Measurements from ENCODE around the gene AKR1C2. TPM values are rescaled to one million over a fixed set of nuclear protein-coding genes. Genes with fewer than 3 reads are reported as not detected.
"Not testable (repeated sequence)": the region's sequence is repeated elsewhere in the genome, so short reads cannot be mapped to it uniquely, and the experiment has no call there.

The AKR1C2 gene
- polyA plus RNA-seq, 2 donors: 37.5 to 142 TPM

GRCh38 chr10:4940073-4940428 is 63.6 kb downstream of the AKR1C2 start:
- H3K4me3 ChIP-seq (ENCODE audit: low read depth in 1 of 2, low read length in 2 of 2); H3K9me3 ChIP-seq (ENCODE audit: control insufficient read depth in 2 of 2, insufficient read depth in 1 of 2, low read depth in 1 of 2, low read length in 1 of 2); H3K36me3 ChIP-seq (ENCODE audit: control insufficient read depth in 2 of 2, insufficient read depth in 2 of 2, low read length in 1 of 2); H3K4me1 ChIP-seq (ENCODE audit: control insufficient read depth in 2 of 2, insufficient read depth in 2 of 2, low read length in 1 of 2); H3K27me3 ChIP-seq (ENCODE audit: control insufficient read depth in 1 of 2, insufficient read depth in 2 of 2, low read length in 2 of 2): not testable (repeated sequence)
- WGBS, 2 donors: 43 to 58% methylated on average over 5 to 6 of the region's 6 CpGs
- H3K27ac ChIP-seq (ENCODE audit: low read depth in 2 of 2, low read length in 1 of 2): peak overlapping the region in 1 of 2 donors; percentile 22

GRCh38 chr10:4939224-4940072 is 64.2 kb downstream of the AKR1C2 start:
- no peaks in the 10 kb centered on the region for H3K4me1 ChIP-seq (ENCODE audit: control insufficient read depth in 2 of 2, insufficient read depth in 2 of 2, low read length in 1 of 2)
- H3K36me3 ChIP-seq (ENCODE audit: control insufficient read depth in 2 of 2, insufficient read depth in 2 of 2, low read length in 1 of 2): no peaks in the 10 kb centered on the region
- no peaks in the 10 kb centered on the region for H3K9me3 ChIP-seq (ENCODE audit: control insufficient read depth in 2 of 2, insufficient read depth in 1 of 2, low read depth in 1 of 2, low read length in 1 of 2)
- no peak overlapping the region for H3K4me3 ChIP-seq (ENCODE audit: low read depth in 1 of 2, low read length in 2 of 2)
- 47 to 48% methylated on average over 7 of the region's 7 CpGs for WGBS, 2 donors
- H3K27ac ChIP-seq (ENCODE audit: low read depth in 2 of 2, low read length in 1 of 2): peak overlapping the region in 1 of 2 donors; percentile 7
- no peaks in the 10 kb centered on the region for H3K27me3 ChIP-seq (ENCODE audit: control insufficient read depth in 1 of 2, insufficient read depth in 2 of 2, low read length in 2 of 2)

Other genes with a start within 250 kb of the AKR1C2 start
- 1 to 10 TPM; 1.1 TPM for gene AKR1E2, start 177.7 kb downstream of the AKR1C2 start, polyA plus RNA-seq
- 10 to 100 TPM; 18.5 to 97.1 TPM for gene AKR1C1, start 40.4 kb downstream of the AKR1C2 start, polyA plus RNA-seq
- gene AKR1C3, start 90.6 kb upstream of the AKR1C2 start, polyA plus RNA-seq: 10 to 100 TPM; 20.9 to 38.5 TPM
- gene AKR1C8, start 181.3 kb upstream of the AKR1C2 start, polyA plus RNA-seq: not detected
- gene AKR1C4, start 193.0 kb upstream of the AKR1C2 start, polyA plus RNA-seq: not detected

Data from esophagus (tissue), 2 donors.